ENCODE data around the gene TMOD2.

Gene TMOD2

GRCh38 chr15:51714911-51715310 lies 36.5 kb upstream of the TMOD2 start:
- TF ChIP-seq CTCF (IDR thresholded peaks at IDR 0.05), result no peak

GRCh38 chr15:51718219-51718618 lies 33.2 kb upstream of the TMOD2 start:
- no peak for TF ChIP-seq CTCF (IDR thresholded peaks at IDR 0.05)

- TF ChIP-seq CTCF (IDR thresholded peaks at IDR 0.05), result no peak
Measured at GRCh38 chr15:51718746-51719145, 32.7 kb upstream of the TMOD2 start.

GRCh38 chr15:51720201-51720995 lies 31.0 kb upstream of the TMOD2 start:
- no peak for TF ChIP-seq CTCF (IDR thresholded peaks at IDR 0.05)

GRCh38 chr15:51721199-51721960 lies 30.0 kb upstream of the TMOD2 start:
- no peak for TF ChIP-seq CTCF (IDR thresholded peaks at IDR 0.05)

GRCh38 chr15:51724199-51724598 lies 27.2 kb upstream of the TMOD2 start:
- TF ChIP-seq CTCF (IDR thresholded peaks at IDR 0.05), result no peak

GRCh38 chr15:51724673-51725072 lies 26.7 kb upstream of the TMOD2 start:
- TF ChIP-seq CTCF (IDR thresholded peaks at IDR 0.05), result no peak
